Vagina (tissue), 2 donors: Measurements from ENCODE around the gene TMEM252. TPM values are rescaled to one million over a fixed set of nuclear protein-coding genes. Genes with fewer than 3 reads are reported as not detected.
A peak's percentile ranks its signal among the peaks of the same experiment; 100 is the strongest.

Experiments
- DNase-seq, 2 donors: peaks; one replicate each; pipeline ENCODE4 v3.0.0-alpha.2; 2017; ENCODE audit errors: extremely low spot score in 2 of 2
- H3K27ac ChIP-seq: fragments of 200-600 bp; sonication (generic); one replicate; pipeline ENCODE4 v1.5.1; 2019
- H3K27me3 ChIP-seq: fragments of 200-600 bp; sonication (generic); one replicate; pipeline ENCODE4 v1.5.1; 2019
- H3K36me3 ChIP-seq, 2 donors: fragments of 200-600 bp; sonication (generic); one replicate each; pipeline ENCODE4 v1.5.1; 2017 to 2019
- H3K4me1 ChIP-seq: fragments of 200-600 bp; sonication (generic); one replicate; pipeline ENCODE4 v1.5.1; 2019
- H3K4me3 ChIP-seq, 2 donors: fragments of 200-600 bp; sonication (generic); 1 replicate in 1 of 2; 2 replicates in 1 of 2; pipeline ENCODE4 v1.5.1; 2016 to 2019
- H3K9me3 ChIP-seq: fragments of 200-600 bp; sonication (generic); one replicate; pipeline ENCODE4 v1.5.1; 2019
- CTCF ChIP-seq, 3 experiments: fragments of 450-650 bp in 2 of 3; fragments of 200-600 bp in 1 of 3; sonication (generic) in 1 of 3; IDR thresholded peaks; one replicate each; pipeline ENCODE4 v1.5.1; 2017 to 2019; ENCODE audit warnings: antibody characterized with exemption in 3 of 3, mild to moderate bottlenecking in 2 of 3, moderate library complexity in 2 of 3
- POLR2A ChIP-seq, 2 donors: fragments of 450-650 bp; IDR thresholded peaks; one replicate each; pipeline ENCODE4 v1.6.1; 2017; ENCODE audit warnings: antibody characterized with exemption in 2 of 2, mild to moderate bottlenecking in 2 of 2, moderate library complexity in 2 of 2
- POLR2AphosphoS5 ChIP-seq, 2 donors: sonication (generic); formaldehyde crosslinking; IDR thresholded peaks; one replicate each; pipeline ENCODE4 v1.9.0; 2017; ENCODE audit warnings: antibody characterized with exemption in 2 of 2, mild to moderate bottlenecking in 2 of 2, low read depth in 1 of 2; ENCODE audit not compliant: insufficient read depth in 1 of 2
- intact Hi-C: fragments of 100-400 bp; cut with DNase I; formaldehyde crosslinking; loops from one replicate; pipeline ENCODE4 v1.15.1; 2023
- total RNA-seq: library from RNA; depleted of rRNA; stranded (reverse); fragments of >200 nt; gene quantifications from one replicate; pipeline ENCODE4 v1.2.3, GENCODE V29; 2016

Gene TMEM252
- total RNA-seq, 1 donor from 2014 or later: not detected

- Histone ChIP-seq H3K4me1 (peaks cover 8% of the 10 kb centered on the region), H3K9me3 (no peaks in the 10 kb centered on the region), H3K27me3 (no peaks in the 10 kb centered on the region), H3K36me3 (no peaks in the 10 kb centered on the region), H3K27ac (peak overlapping the region; percentile 39), H3K4me3 (no peak overlapping the region)
- intact Hi-C loops: no loop called here
- DNase-seq: no peak
- TF ChIP-seq CTCF (IDR thresholded peaks at IDR 0.05) (peak in 1 of 3 experiments; percentile 48), POLR2A (IDR thresholded peaks at IDR 0.05) (no peak)
These were observed 33.4 kb downstream of the TMEM252 start for GRCh38 chr9:68507130-68507805.

DNA sequence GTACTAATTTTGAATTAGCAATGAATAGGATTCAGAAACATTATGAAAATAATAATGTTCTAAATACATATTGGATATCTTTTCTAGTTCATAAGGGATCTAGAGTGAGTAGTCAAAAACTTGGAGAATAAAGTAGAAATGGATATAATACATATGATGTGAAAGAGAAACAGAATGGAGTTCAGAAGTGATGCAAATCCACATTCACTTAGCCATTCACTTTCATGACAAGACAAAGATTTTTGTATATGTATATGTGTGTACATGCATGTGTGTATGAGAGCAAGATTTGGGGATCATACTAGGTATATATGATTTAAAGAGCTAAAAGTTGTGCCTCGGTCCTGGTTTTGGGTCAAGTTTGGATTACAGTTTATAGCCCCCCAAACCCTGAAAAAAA is 34.1 kb downstream of the TMEM252 start:
- Histone ChIP-seq H3K4me1 (peaks cover 8% of the 10 kb centered on the region), H3K4me3 (no peak overlapping the region), H3K27me3 (no peaks in the 10 kb centered on the region), H3K27ac (peak overlapping the region; percentile 40), H3K9me3 (no peaks in the 10 kb centered on the region), H3K36me3 (no peaks in the 10 kb centered on the region)
- TF ChIP-seq CTCF (IDR thresholded peaks at IDR 0.05) (no peak), POLR2AphosphoS5 (IDR thresholded peaks at IDR 0.05; ENCODE audit: insufficient read depth in 1 of 2, low read depth in 1 of 2) (no peak), POLR2A (IDR thresholded peaks at IDR 0.05) (no peak)
- intact Hi-C loops: no loop called here
- DNase-seq: no peak

DNA sequence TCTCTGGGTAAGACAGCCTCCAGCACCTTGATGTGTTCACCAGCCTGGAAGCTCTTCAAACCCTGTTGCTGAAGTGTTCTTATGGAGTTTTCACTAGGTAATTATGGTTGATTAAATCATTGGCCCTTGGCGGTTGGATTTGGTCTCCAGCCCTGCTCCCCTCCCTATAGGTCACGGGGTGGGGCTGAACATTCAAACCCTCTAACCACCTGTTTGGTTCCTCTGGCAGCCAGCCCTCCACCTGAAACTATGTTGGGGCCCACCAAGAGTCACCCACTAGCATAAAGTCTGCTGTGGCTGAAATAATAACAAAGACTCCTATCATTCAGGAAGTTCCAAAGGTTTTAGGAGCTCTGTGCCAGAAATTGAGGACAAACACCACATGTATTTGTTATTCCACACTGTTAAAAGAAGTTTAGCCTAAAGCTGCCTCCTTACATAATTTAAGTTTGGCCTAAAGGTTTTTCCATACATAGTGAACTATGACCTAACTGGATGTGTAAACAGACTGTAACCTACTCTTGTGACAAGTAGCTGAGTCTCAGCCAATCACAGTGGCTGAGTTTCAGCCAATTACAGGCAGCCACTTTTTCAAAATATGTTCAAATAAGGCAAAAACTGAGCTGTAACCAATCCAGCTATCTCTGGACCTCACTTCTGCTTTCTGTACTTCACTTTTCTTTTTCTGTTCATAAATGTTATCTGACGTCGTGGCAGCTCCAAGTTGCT is 34.8 kb downstream of the TMEM252 start:
- Histone ChIP-seq H3K4me3 (no peak overlapping the region), H3K4me1 (peaks cover 10% of the 10 kb centered on the region), H3K9me3 (no peaks in the 10 kb centered on the region), H3K36me3 (no peaks in the 10 kb centered on the region), H3K27me3 (no peaks in the 10 kb centered on the region), H3K27ac (peak overlapping the region; percentile 40)
- intact Hi-C loops: no loop called here
- no peak for DNase-seq
- TF ChIP-seq POLR2AphosphoS5 (IDR thresholded peaks at IDR 0.05; ENCODE audit: insufficient read depth in 1 of 2, low read depth in 1 of 2): no peak
- no peak for TF ChIP-seq CTCF (IDR thresholded peaks at IDR 0.05)
- TF ChIP-seq POLR2A (IDR thresholded peaks at IDR 0.05): no peak

DNA sequence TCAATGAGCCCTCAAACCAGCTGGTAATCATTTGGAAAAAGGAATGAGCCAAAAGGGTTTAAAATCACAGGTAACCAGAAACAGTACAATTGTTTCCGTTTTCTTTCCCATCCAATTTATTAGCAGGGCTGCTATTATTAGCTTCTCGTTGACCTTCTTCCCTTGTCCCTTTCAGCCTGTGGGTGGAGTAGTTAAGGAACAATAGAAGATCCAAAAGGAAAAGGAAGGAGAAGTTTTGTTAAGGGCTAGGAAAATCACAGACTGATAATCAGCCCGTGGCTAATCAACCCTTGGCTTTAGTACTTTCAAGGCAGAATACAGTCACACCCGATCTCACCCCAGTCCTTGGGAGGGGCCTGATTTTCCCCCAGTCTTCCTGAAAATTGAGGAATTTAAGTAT is 38.4 kb downstream of the TMEM252 start:
- Histone ChIP-seq H3K27ac (peak overlapping the region; percentile 69), H3K4me1 (peaks cover 16% of the 10 kb centered on the region), H3K27me3 (no peaks in the 10 kb centered on the region), H3K36me3 (peaks cover 0 to 3% of the 10 kb centered on the region in 2 donors), H3K4me3 (no peak overlapping the region), H3K9me3 (no peaks in the 10 kb centered on the region)
- intact Hi-C loops: no loop called here
- no peak for TF ChIP-seq POLR2A (IDR thresholded peaks at IDR 0.05)
- TF ChIP-seq CTCF (IDR thresholded peaks at IDR 0.05): no peak
- TF ChIP-seq POLR2AphosphoS5 (IDR thresholded peaks at IDR 0.05; ENCODE audit: insufficient read depth in 1 of 2, low read depth in 1 of 2): no peak
- DNase-seq: no peak
